ENCODE results near the gene TMEM221. TPM values are rescaled to one million over a fixed set of nuclear protein-coding genes. Genes with fewer than 3 reads are reported as not detected.

Gene TMEM221
- total RNA-seq, 1 experiment from 2014 or later: 0.39 TPM

GRCh38 chr19:17447704-17448130 is 751 bp downstream of the TMEM221 start:
- no peaks in the 10 kb centered on the region for H3K4me1 ChIP-seq (ENCODE audit: control insufficient read depth, insufficient read depth, low read length)
- H3K4me3 ChIP-seq (ENCODE audit: low read depth in 2 of 2, low read length in 2 of 2): peak overlapping the region in 1 of 2 experiments; percentile 36; a peak in 2 of 4 replicates
- CTCF ChIA-PET: interaction anchor here (0.6 to 1.1 kb wide), 3 partner anchors 31 to 159 kb away, joined by 3 to 8 read pairs (median 4); no protein-coding TSS in a partner anchor
- intact Hi-C loops (cut with micrococcal nuclease; ENCODE audit: unreplicated experiment) (no loop called here), in situ Hi-C loops (cut with HindIII; ENCODE audit: low pct_unique_long_range_greater_than_20kb, low sequenced_read_pairs) (no loop called here)
- H3K27me3 ChIP-seq (ENCODE audit: control insufficient read depth, insufficient read depth, low read length): no peaks in the 10 kb centered on the region
- peak; percentile 32 for ATAC-seq
- POLR2A ChIA-PET: no interaction called here
- no TSS peak for BruUV-seq (replicated peaks)
- TF ChIP-seq TCF7L2 (IDR thresholded peaks at IDR 0.05; ENCODE audit: low read depth, low read length): no peak
- no peak for TF ChIP-seq POLR2AphosphoS5 (IDR thresholded peaks at IDR 0.05; ENCODE audit: low read depth, low read length)
- no peak for TF ChIP-seq REST (IDR thresholded peaks at IDR 0.05; ENCODE audit: insufficient read depth in 1 of 2, low read depth in 2 of 2, low read length in 1 of 2)
- TF ChIP-seq CTCF (IDR thresholded peaks at IDR 0.05): no peak
- TF ChIP-seq SIN3A (IDR thresholded peaks at IDR 0.05; ENCODE audit: borderline replicate concordance, insufficient read depth, low read depth, low read length): no peak
- H3K36me3 ChIP-seq (ENCODE audit: control insufficient read depth, insufficient read depth, low read length): no peaks in the 10 kb centered on the region
- DNase-seq (ENCODE audit: low read depth, low spot score): no peak
- H3K9me3 ChIP-seq (ENCODE audit: control insufficient read depth, insufficient read depth, low read depth, low read length): no peaks in the 10 kb centered on the region
- no peak overlapping the region for H3K27ac ChIP-seq (ENCODE audit: low read length)

GRCh38 chr19:17445526-17446165 is 2.8 kb downstream of the TMEM221 start:
- Histone ChIP-seq H3K4me3 (ENCODE audit: low read depth in 2 of 2, low read length in 2 of 2) (no peak overlapping the region), H3K27ac (ENCODE audit: low read length) (no peak overlapping the region), H3K36me3 (ENCODE audit: control insufficient read depth, insufficient read depth, low read length) (no peaks in the 10 kb centered on the region), H3K9me3 (ENCODE audit: control insufficient read depth, insufficient read depth, low read depth, low read length) (no peaks in the 10 kb centered on the region), H3K4me1 (ENCODE audit: control insufficient read depth, insufficient read depth, low read length) (no peaks in the 10 kb centered on the region), H3K27me3 (ENCODE audit: control insufficient read depth, insufficient read depth, low read length) (no peaks in the 10 kb centered on the region)
- in situ Hi-C loops (cut with HindIII; ENCODE audit: low pct_unique_long_range_greater_than_20kb, low sequenced_read_pairs) (no loop called here), intact Hi-C loops (cut with micrococcal nuclease; ENCODE audit: unreplicated experiment) (no loop called here)
- DNase-seq (ENCODE audit: low read depth, low spot score): no peak
- TF ChIP-seq TCF7L2 (IDR thresholded peaks at IDR 0.05; ENCODE audit: low read depth, low read length) (no peak), REST (IDR thresholded peaks at IDR 0.05; ENCODE audit: insufficient read depth in 1 of 2, low read depth in 2 of 2, low read length in 1 of 2) (no peak)
- BruUV-seq (replicated peaks): no TSS peak
- no peak for ATAC-seq
- ChIA-PET POLR2A (interaction anchor here (0.7 kb wide), 1 partner anchor 47 kb away, joined by 3 read pairs; no protein-coding TSS in a partner anchor), CTCF (no interaction called here)
